ENCODE data around the gene ALDH9A1.

DNA sequence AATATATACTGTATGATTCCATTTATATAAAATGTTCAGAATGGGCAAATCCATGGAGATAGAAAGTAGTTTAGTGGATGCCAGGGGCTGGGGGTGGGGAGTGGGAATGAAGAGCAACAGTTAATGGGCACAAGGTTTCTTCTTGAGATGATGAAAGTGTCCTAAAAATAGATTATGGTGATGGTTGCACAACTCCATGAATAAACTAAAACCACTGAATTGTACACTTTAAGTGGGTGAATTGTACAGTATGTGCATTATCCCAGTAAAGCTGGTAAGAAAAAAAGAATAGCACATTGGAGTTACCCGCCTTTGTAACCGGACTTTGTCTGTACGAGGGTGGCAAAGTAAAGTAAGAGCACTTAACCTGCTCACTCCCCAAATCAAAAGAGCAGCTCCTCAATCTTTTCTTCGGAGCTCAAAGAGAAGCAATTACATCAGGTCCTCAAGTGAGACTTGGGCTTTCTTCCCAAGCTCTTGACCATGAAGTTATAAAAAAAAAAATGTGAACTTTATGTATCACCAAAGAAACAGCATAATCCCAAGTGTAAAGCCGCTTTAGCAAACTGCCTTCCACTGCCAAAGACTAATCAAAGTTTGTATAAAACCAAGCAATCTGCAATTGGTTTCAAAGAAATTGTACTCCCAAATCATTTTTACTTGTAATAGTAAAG lies 32.1 kb downstream of the ALDH9A1 start:
- TF ChIP-seq CTCF (IDR thresholded peaks at IDR 0.05) (no peak), POLR2AphosphoS5 (IDR thresholded peaks at IDR 0.05) (no peak)
